Right cardiac atrium (tissue), 5 donors: Measurements from ENCODE around the gene TBC1D22B. TPM values are rescaled to one million over a fixed set of nuclear protein-coding genes. Genes with fewer than 3 reads are reported as not detected.
A peak's percentile ranks its signal among the peaks of the same experiment; 100 is the strongest.
"Not testable (repeated sequence)": the region's sequence is repeated elsewhere in the genome, so short reads cannot be mapped to it uniquely, and the experiment has no call there.

Experiments used
- ATAC-seq, 2 donors: fragments of 200-7000 bp; cut with Tn5 transposase; one replicate each; pipeline versions ENCODE4 v1.8.0 to v1.9.1; 2020; ENCODE audit warnings: moderate library complexity in 2 of 2, mild to moderate bottlenecking in 1 of 2
- DNase-seq, 3 donors: peaks; one replicate each; pipeline ENCODE4 v3.0.0-alpha.2; 2020
- H3K27ac ChIP-seq: one replicate; pipeline ENCODE4 v1.5.1; 2013; ENCODE audit warnings: mild to moderate bottlenecking, low read length, control low read depth, moderate library complexity
- H3K27me3 ChIP-seq: one replicate; pipeline ENCODE4 v1.6.1; 2013; ENCODE audit not compliant: control insufficient read depth, insufficient read depth
- H3K4me1 ChIP-seq: one replicate; pipeline ENCODE4 v1.6.1; 2013; ENCODE audit warnings: low read length; ENCODE audit not compliant: control insufficient read depth, insufficient read depth
- H3K4me3 ChIP-seq: one replicate; pipeline ENCODE4 v1.5.1; 2013; ENCODE audit warnings: low read length, control low read depth
- H3K9me3 ChIP-seq: one replicate; pipeline ENCODE4 v1.6.1; 2013; ENCODE audit warnings: low read length; ENCODE audit not compliant: control insufficient read depth
- WGBS: extraction: QIAGEN DNeasy Blood & Tissue Kit; methylation state at CpG from one replicate; pipeline ENCODE4 v1.1.7; 2013; 5-methylcytosine and 5-hydroxymethylcytosine counted together
- intact Hi-C, 4 donors: fragments of 100-400 bp; cut with DNase I; formaldehyde crosslinking; loops; one replicate each; pipeline versions ENCODE4 v1.11.0 to v1.14.0; 2022 to 2023
- polyA plus RNA-seq: library from polyadenylated mRNA; stranded (reverse); fragments of 200-250 nt; gene quantifications from one replicate; pipeline ENCODE4 v1.2.3, GENCODE V29; 2013
- total RNA-seq, 4 donors: library from RNA; stranded (reverse); fragmentation: NEBNext Ultra II Directional; extraction: Animal tissue kit (Norgen Biotek cat#: 25700); gene quantifications; one replicate each; pipeline ENCODE4 v1.2.1, GENCODE V29; 2021
- donor health status: healthy with polysubstance abuse.
- donor health status: DM: no; HTN: yes; CAD: no.
- donor health status: DM: no; HTN: no; CAD: no.
- donor health status: DM: no; HTN: yes; CAD: no; lungs with severe emphysema.
- donor health status: DM: yes; HTN: yes; CAD: no.

The TBC1D22B gene
- total and polyA plus RNA-seq, 5 donors, result 4.6 to 9.2 (median 7.3) TPM

- Histone ChIP-seq H3K4me3 (no peak overlapping the region), H3K27me3 (no peaks in the 10 kb centered on the region), H3K4me1 (no peaks in the 10 kb centered on the region), H3K9me3 (no peaks in the 10 kb centered on the region), H3K27ac (no peak overlapping the region)
- 41% methylated on average over 4 of the region's 4 CpGs for whole genome bisulfite sequencing
- no peak for DNase-seq
- ATAC-seq, result no peak
- intact Hi-C loops, result loop anchor here in 3 of 4 donors (5.0 to 10.0 kb wide), 3 partner anchors 243 to 370 kb away; partner anchors contain the start of gene MDGA1 (in 1 of the 3)
Observed at GRCh38 chr6:37324131-37325033, 66.8 kb downstream of the TBC1D22B start.

GRCh38 chr6:37330345-37330744 is 72.8 kb downstream of the TBC1D22B start:
- H3K9me3 ChIP-seq, H3K4me3 ChIP-seq, DNase-seq, H3K27me3 ChIP-seq, intact Hi-C loops, H3K4me1 ChIP-seq, ATAC-seq, H3K27ac ChIP-seq: not testable (repeated sequence)
- WGBS, result 96% methylated on average over 10 of the region's 10 CpGs

DNA sequence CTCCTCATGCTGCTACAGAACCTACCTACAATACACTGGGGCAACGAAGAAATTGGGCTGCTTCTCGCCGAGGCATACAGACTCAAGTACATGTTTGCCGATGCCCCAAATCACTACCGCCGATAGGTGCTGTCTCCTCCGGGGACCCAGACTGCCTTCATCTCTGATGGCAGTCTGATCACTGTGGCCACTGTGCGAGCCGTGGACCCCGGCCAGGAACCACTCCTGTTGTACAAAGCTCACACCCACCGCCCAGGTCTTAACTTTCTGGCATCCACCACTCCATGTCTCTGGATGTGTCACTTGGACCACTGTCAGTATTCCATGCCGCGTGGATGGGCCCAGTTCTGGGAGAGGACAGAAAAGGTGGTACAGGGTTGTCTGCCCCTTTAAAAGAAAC is 73.5 kb downstream of the TBC1D22B start:
- DNase-seq (peak in 1 of 3 donors; percentile 30), ATAC-seq (no peak)
- intact Hi-C loops, result no loop called here
- 95% methylated on average over 13 of the region's 13 CpGs for WGBS
- Histone ChIP-seq H3K27me3 (no peaks in the 10 kb centered on the region), H3K4me3 (no peak overlapping the region), H3K4me1 (no peaks in the 10 kb centered on the region), H3K27ac (no peak overlapping the region), H3K9me3 (no peaks in the 10 kb centered on the region)

DNA sequence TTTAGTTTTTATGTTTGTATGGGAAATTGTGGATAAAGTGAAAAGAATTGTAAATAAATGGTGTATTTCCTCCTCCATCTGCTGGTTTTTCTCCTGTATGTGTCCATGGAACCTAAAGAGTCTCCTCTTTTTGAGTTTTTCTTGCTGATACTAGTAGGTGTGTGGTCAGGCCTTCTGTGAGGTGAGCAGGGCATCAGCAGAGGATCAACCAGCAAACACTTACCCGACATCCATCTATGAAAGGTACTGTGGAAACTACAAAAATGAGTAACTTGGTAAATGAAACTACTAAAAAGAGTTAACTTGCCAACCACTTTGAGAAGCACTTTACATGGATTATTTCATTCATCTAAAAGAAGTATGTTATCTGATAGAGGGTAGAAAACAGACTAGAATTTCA is 75.3 kb downstream of the TBC1D22B start:
- Histone ChIP-seq H3K4me1 (no peaks in the 10 kb centered on the region), H3K27ac (no peak overlapping the region), H3K27me3 (no peaks in the 10 kb centered on the region), H3K9me3 (no peaks in the 10 kb centered on the region), H3K4me3 (no peak overlapping the region)
- DNase-seq, result no peak
- no peak for ATAC-seq
- intact Hi-C loops, result no loop called here
- 95% methylated on average over 1 of the region's 1 CpG for WGBS

GRCh38 chr6:37334047-37334446 is 76.5 kb downstream of the TBC1D22B start:
- DNase-seq (no peak), ATAC-seq (no peak)
- H3K27me3 ChIP-seq, result no peaks in the 10 kb centered on the region
- intact Hi-C loops, result no loop called here
- no peaks in the 10 kb centered on the region for H3K4me1 ChIP-seq
- H3K4me3 ChIP-seq, result no peak overlapping the region
- no peaks in the 10 kb centered on the region for H3K9me3 ChIP-seq
- no peak overlapping the region for H3K27ac ChIP-seq

GRCh38 chr6:37338317-37338716 is 80.7 kb downstream of the TBC1D22B start:
- H3K4me3 ChIP-seq, H3K27ac ChIP-seq, intact Hi-C loops, ATAC-seq, DNase-seq, H3K4me1 ChIP-seq, H3K27me3 ChIP-seq, H3K9me3 ChIP-seq: not testable (repeated sequence)
- 99% methylated on average over 3 of the region's 3 CpGs for WGBS

DNA sequence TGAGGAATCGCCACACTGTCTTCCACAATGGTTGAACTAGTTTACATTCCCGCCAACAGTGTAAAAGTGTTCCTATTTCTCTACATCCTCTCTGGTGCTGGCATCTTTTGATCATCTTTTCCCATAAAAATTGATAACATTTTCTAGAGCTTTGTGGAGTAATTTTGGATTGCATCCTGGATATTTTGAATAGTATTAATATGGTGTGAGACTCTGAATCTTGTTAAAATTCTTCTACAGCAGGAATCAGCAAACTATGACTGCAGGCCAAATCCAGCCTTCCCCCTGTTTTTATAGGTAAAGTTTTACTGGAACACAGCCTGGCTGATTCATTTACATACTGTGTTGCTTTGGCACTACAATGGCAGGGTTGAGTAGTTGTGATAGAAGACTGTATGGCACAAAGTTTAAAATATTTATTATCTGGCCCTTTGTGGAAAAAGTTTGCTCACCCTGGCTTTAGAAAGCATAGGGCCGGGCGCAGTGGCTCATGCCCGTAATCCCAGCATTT is 81.2 kb downstream of the TBC1D22B start:
- ATAC-seq, result no peak
- no peaks in the 10 kb centered on the region for H3K9me3 ChIP-seq
- H3K4me3 ChIP-seq, result no peak overlapping the region
- WGBS, result 98% methylated on average over 5 of the region's 5 CpGs
- no peak for DNase-seq
- no peak overlapping the region for H3K27ac ChIP-seq
- no peaks in the 10 kb centered on the region for H3K27me3 ChIP-seq
- intact Hi-C loops, result no loop called here
- no peaks in the 10 kb centered on the region for H3K4me1 ChIP-seq

GRCh38 chr6:37339741-37340638 is 82.4 kb downstream of the TBC1D22B start:
- no peaks in the 10 kb centered on the region for H3K4me1 ChIP-seq
- H3K9me3 ChIP-seq, result no peaks in the 10 kb centered on the region
- ATAC-seq, result no peak
- H3K27me3 ChIP-seq, result no peaks in the 10 kb centered on the region
- 84% methylated on average over 5 of the region's 5 CpGs for WGBS
- no peak for DNase-seq
- H3K4me3 ChIP-seq, result no peak overlapping the region
- intact Hi-C loops, result no loop called here
- no peak overlapping the region for H3K27ac ChIP-seq

DNA sequence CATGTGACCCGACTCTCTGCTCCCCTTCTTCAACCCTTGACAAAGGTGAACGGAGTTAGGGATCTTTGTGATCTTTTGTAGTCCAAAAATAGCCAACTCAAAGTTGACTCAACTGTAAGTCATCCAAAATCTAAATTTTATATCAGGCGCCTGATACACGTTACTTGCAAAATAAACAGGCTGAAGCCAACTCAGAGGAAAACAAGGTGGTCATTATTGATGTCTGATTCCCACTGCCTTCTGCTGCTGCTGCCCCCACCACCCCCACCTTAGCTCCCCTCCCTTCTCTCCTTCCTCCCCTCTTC is 83.0 kb downstream of the TBC1D22B start:
- no peak for ATAC-seq

DNA sequence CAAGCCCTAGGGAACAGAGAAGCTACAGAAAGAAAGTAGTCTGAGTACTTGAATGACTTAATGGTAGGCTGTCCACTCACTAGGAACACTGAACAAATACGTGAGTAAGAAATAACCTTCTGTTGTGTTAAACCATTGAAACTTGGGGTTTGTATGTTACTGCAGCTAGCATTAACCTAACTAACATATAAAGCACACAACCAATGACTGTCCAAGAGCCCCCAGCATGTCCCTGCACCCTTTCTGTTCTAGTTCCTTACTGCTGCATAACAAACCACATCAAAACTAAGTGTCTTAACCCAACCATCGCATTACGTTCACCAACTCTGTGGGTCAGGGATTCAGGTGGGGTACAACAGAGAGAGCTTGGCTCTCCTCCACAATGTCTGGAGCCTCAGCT is 85.7 kb downstream of the TBC1D22B start:
- intact Hi-C loops, result no loop called here
- 90% methylated on average over 3 of the region's 3 CpGs for WGBS
- Histone ChIP-seq H3K9me3 (no peaks in the 10 kb centered on the region), H3K27me3 (no peaks in the 10 kb centered on the region), H3K27ac (no peak overlapping the region), H3K4me1 (no peaks in the 10 kb centered on the region), H3K4me3 (no peak overlapping the region)
- DNase-seq (no peak), ATAC-seq (no peak)

More for the DNA sequence above, 83.0 kb downstream of the TBC1D22B start:
- no peak overlapping the region for H3K4me3 ChIP-seq
- no peaks in the 10 kb centered on the region for H3K4me1 ChIP-seq
- DNase-seq, result no peak
- intact Hi-C loops, result no loop called here
- no peak overlapping the region for H3K27ac ChIP-seq
- 73% methylated on average over 4 of the region's 4 CpGs for WGBS
- no peaks in the 10 kb centered on the region for H3K9me3 ChIP-seq
- H3K27me3 ChIP-seq, result no peaks in the 10 kb centered on the region

DNA sequence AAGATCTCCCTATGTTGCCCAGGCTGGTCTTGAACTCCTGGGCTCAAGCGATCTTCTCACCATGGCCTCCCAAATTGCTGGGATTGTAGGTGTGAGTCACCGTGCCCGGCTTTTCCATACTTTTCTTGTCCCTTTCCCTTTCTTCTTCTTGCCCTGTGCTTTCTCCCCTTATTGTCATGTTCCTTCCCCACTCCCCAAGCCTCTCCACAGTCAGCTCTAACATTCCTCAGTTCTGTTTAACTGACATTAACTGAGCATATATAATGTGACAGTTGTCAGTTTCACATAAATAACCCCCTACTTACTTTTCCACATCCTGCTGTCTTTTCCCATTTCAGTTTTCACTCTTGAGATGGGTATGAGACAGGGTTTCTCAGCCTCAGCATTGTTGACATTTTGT is 86.7 kb downstream of the TBC1D22B start:
- no peaks in the 10 kb centered on the region for H3K9me3 ChIP-seq
- H3K4me3 ChIP-seq, result no peak overlapping the region
- DNase-seq, result no peak
- H3K4me1 ChIP-seq, result no peaks in the 10 kb centered on the region
- no peak overlapping the region for H3K27ac ChIP-seq
- intact Hi-C loops, result no loop called here
- H3K27me3 ChIP-seq, result no peaks in the 10 kb centered on the region
- 90% methylated on average over 3 of the region's 3 CpGs for WGBS
- no peak for ATAC-seq
